Fibroblast of lung (primary cell): ENCODE measurements around the gene PDE4B. TPM values are rescaled to one million over a fixed set of nuclear protein-coding genes. Genes with fewer than 3 reads are reported as not detected.

ENCODE experiments used
- DNase-seq, 2 donors: peaks; one replicate each; pipeline versions ENCODE4 v3.0.0 to v3.0.0-alpha.2; 2010; ENCODE audit warnings: low read depth in 2 of 2
- H2AFZ ChIP-seq: 2 replicates; pipeline ENCODE4 v1.5.1; 2012; ENCODE audit warnings: low read length, control low read depth, inconsistent platforms
- H3K27ac ChIP-seq: 2 replicates; pipeline ENCODE4 v1.5.1; 2011; ENCODE audit warnings: low read length, control low read depth; ENCODE audit not compliant: insufficient read depth
- H3K27me3 ChIP-seq: 2 replicates; pipeline ENCODE4 v1.5.1; 2011; ENCODE audit warnings: mild to moderate bottlenecking, low read length; ENCODE audit not compliant: control insufficient read depth, insufficient read depth
- H3K36me3 ChIP-seq: 2 replicates; pipeline ENCODE4 v1.5.1; 2011; ENCODE audit warnings: low read length; ENCODE audit not compliant: control insufficient read depth, insufficient read depth
- H3K4me1 ChIP-seq: 2 replicates; pipeline ENCODE4 v1.5.1; 2011; ENCODE audit warnings: low read length; ENCODE audit not compliant: control insufficient read depth, insufficient read depth; ENCODE audit errors: extremely low read depth
- H3K4me2 ChIP-seq: 2 replicates; pipeline ENCODE4 v1.5.1; 2011; ENCODE audit warnings: low read length, control low read depth; ENCODE audit not compliant: insufficient read depth; ENCODE audit errors: extremely low read depth
- H3K4me3 ChIP-seq, 4 experiments: fragments of 200-600 bp in 1 of 4; sonication (generic) in 1 of 4; replicated peaks in 1 of 4; 2 replicates each; pipeline ENCODE4 v1.5.1; 2011 to 2016; ENCODE audit warnings: low read length in 4 of 4, low read depth in 3 of 4, mild to moderate bottlenecking in 3 of 4, control low read depth in 2 of 4, inconsistent platforms in 1 of 4, mixed read lengths in 1 of 4; ENCODE audit not compliant: insufficient read depth in 1 of 4; ENCODE audit errors: control extremely low read depth in 1 of 4
- H3K79me2 ChIP-seq: 2 replicates; pipeline ENCODE4 v1.5.1; 2012; ENCODE audit warnings: mild to moderate bottlenecking, low read length, inconsistent platforms; ENCODE audit not compliant: control insufficient read depth, insufficient read depth
- H3K9ac ChIP-seq: 2 replicates; pipeline ENCODE4 v1.5.1; 2011; ENCODE audit warnings: mild to moderate bottlenecking, low read length, control low read depth; ENCODE audit not compliant: insufficient read depth
- H3K9me3 ChIP-seq: 2 replicates; pipeline ENCODE4 v1.5.1; 2012; ENCODE audit warnings: low read depth, low read length; ENCODE audit not compliant: control insufficient read depth, insufficient read depth
- H4K20me1 ChIP-seq: 2 replicates; pipeline ENCODE4 v1.5.1; 2011; ENCODE audit warnings: low read length; ENCODE audit not compliant: control insufficient read depth, insufficient read depth; ENCODE audit errors: extremely low read depth
- CTCF ChIP-seq, 2 donors: IDR thresholded peaks in 1 of 2; conservative IDR thresholded peaks in 1 of 2; 1 replicate in 1 of 2; 2 replicates in 1 of 2; pipeline ENCODE4 v1.5.1; 2011 to 2012; ENCODE audit warnings: low read length in 2 of 2, control low read depth in 1 of 2, inconsistent platforms in 1 of 2, low read depth in 1 of 2, mild to moderate bottlenecking in 1 of 2
- EZH2 ChIP-seq: IDR thresholded peaks from 2 replicates; pipeline ENCODE4 v1.5.1; 2012; ENCODE audit warnings: low read length, control low read depth, mild to moderate bottlenecking; ENCODE audit errors: missing control alignments
- polyA plus RNA-seq, 2 donors: library from polyadenylated mRNA; depleted of rRNA in 1 of 2; stranded (reverse) in 1 of 2; unstranded in 1 of 2; fragments of >200 nt; gene quantifications; 2 replicates each; pipeline ENCODE4 v1.2.1, GENCODE V29; 2011 to 2012; ENCODE audit warnings: missing spikeins in 1 of 2
- total RNA-seq: library from RNA; depleted of rRNA; stranded (reverse); fragments of >200 nt; gene quantifications from 2 replicates; pipeline ENCODE4 v1.2.1, GENCODE V29; 2014

Gene PDE4B
- total and polyA plus RNA-seq, 2 donors (not counting 1 experiment from before 2014, with no cell fraction given) = 3.7 to 19.8 TPM

- no peak overlapping the region for H3K4me3 ChIP-seq
- no peaks in the 10 kb centered on the region for H3K4me1 ChIP-seq
- H3K9ac ChIP-seq = no peak overlapping the region
- no peaks in the 10 kb centered on the region for H3K9me3 ChIP-seq
- no peaks in the 10 kb centered on the region for H3K36me3 ChIP-seq
- no peaks in the 10 kb centered on the region for H3K79me2 ChIP-seq
- DNase-seq = no peak
- H4K20me1 ChIP-seq = no peaks in the 10 kb centered on the region
- no peaks in the 10 kb centered on the region for H3K27me3 ChIP-seq
- TF ChIP-seq CTCF (conservative IDR thresholded peaks at IDR 0.05 in 1 of 2, IDR thresholded peaks at IDR 0.05 in 1 of 2; ENCODE audit: low read depth in 1 of 2, low read length in 2 of 2) (no peak), EZH2 (no peak)
- no peak overlapping the region for H3K4me2 ChIP-seq
- H3K27ac ChIP-seq = no peak overlapping the region
- H2AFZ ChIP-seq = no peak overlapping the region
These were observed 252.2 kb downstream of the PDE4B start for GRCh38 chr1:66044912-66045311.

- H4K20me1 ChIP-seq = no peaks in the 10 kb centered on the region
- H3K79me2 ChIP-seq = no peaks in the 10 kb centered on the region
- no peak overlapping the region for H3K4me3 ChIP-seq
- no peak overlapping the region for H3K4me2 ChIP-seq
- H3K27me3 ChIP-seq = no peaks in the 10 kb centered on the region
- no peaks in the 10 kb centered on the region for H3K9me3 ChIP-seq
- no peaks in the 10 kb centered on the region for H3K36me3 ChIP-seq
- DNase-seq = no peak
- no peak overlapping the region for H2AFZ ChIP-seq
- TF ChIP-seq CTCF (conservative IDR thresholded peaks at IDR 0.05 in 1 of 2, IDR thresholded peaks at IDR 0.05 in 1 of 2; ENCODE audit: low read depth in 1 of 2, low read length in 2 of 2) = no peak
- no peak for TF ChIP-seq EZH2
- no peak overlapping the region for H3K27ac ChIP-seq
- no peaks in the 10 kb centered on the region for H3K4me1 ChIP-seq
- H3K9ac ChIP-seq = no peak overlapping the region
These were observed 253.7 kb downstream of the PDE4B start for GRCh38 chr1:66046415-66046814.

- no peaks in the 10 kb centered on the region for H3K4me1 ChIP-seq
These were observed 255.3 kb downstream of the PDE4B start for GRCh38 chr1:66048011-66048410.

More at GRCh38 chr1:66048011-66048410, 255.3 kb downstream of the PDE4B start:
- Histone ChIP-seq H2AFZ (no peak overlapping the region), H3K36me3 (no peaks in the 10 kb centered on the region), H3K9me3 (no peaks in the 10 kb centered on the region), H3K27me3 (no peaks in the 10 kb centered on the region), H3K4me2 (no peak overlapping the region), H3K79me2 (no peaks in the 10 kb centered on the region), H3K9ac (no peak overlapping the region), H3K4me3 (no peak overlapping the region), H4K20me1 (no peaks in the 10 kb centered on the region), H3K27ac (no peak overlapping the region)
- DNase-seq = peak in 1 of 2 donors; percentile 6
- TF ChIP-seq EZH2 (no peak), CTCF (conservative IDR thresholded peaks at IDR 0.05 in 1 of 2, IDR thresholded peaks at IDR 0.05 in 1 of 2; ENCODE audit: low read depth in 1 of 2, low read length in 2 of 2) (no peak)
